Transverse colon (tissue), 4 donors: ENCODE results near the gene PMVK. TPM values are rescaled to one million over a fixed set of nuclear protein-coding genes. Genes with fewer than 3 reads are reported as not detected.

Experiments
- DNase-seq: peaks from one replicate; pipeline ENCODE4 v3.0.0-alpha.2; 2019
- H3K27ac ChIP-seq, 4 donors: fragments of 200-600 bp; sonication (generic); 2 replicates each; pipeline ENCODE4 v1.5.1; 2016 to 2018; ENCODE audit warnings: inconsistent platforms in 4 of 4
- H3K27me3 ChIP-seq: fragments of 200-600 bp; sonication (generic); 2 replicates; pipeline ENCODE4 v1.5.1; 2017; ENCODE audit warnings: inconsistent platforms
- H3K36me3 ChIP-seq, 4 donors: fragments of 200-600 bp; sonication (generic); 2 replicates each; pipeline ENCODE4 v1.5.1; 2017 to 2019; ENCODE audit warnings: inconsistent platforms in 4 of 4
- H3K4me1 ChIP-seq, 4 donors: fragments of 200-600 bp; sonication (generic); 2 replicates each; pipeline ENCODE4 v1.5.1; 2017 to 2020; ENCODE audit warnings: inconsistent platforms in 4 of 4
- H3K4me3 ChIP-seq, 4 donors: fragments of 200-600 bp; sonication (generic); 1 replicate in 1 of 4; 2 replicates in 3 of 4; pipeline versions ENCODE4 v1.5.1 to v1.6.1; 2017 to 2019; ENCODE audit warnings: inconsistent platforms in 4 of 4
- H3K9me3 ChIP-seq, 2 donors: fragments of 200-600 bp; sonication (generic); 2 replicates each; pipeline ENCODE4 v1.5.1; 2017 to 2019; ENCODE audit warnings: inconsistent platforms in 2 of 2
- EP300 ChIP-seq: sonication (generic); formaldehyde crosslinking; IDR thresholded peaks from one replicate; pipeline ENCODE4 v1.6.1; 2017; ENCODE audit warnings: antibody characterized with exemption, low read depth
- POLR2A ChIP-seq: fragments of 450-650 bp; IDR thresholded peaks from one replicate; pipeline ENCODE4 v1.6.1; 2016; ENCODE audit warnings: antibody characterized with exemption, mild to moderate bottlenecking, moderate library complexity
- POLR2AphosphoS5 ChIP-seq, 3 donors: sonication (generic); formaldehyde crosslinking; IDR thresholded peaks; one replicate each; pipeline ENCODE4 v1.6.1; 2016; ENCODE audit warnings: antibody characterized with exemption in 3 of 3
- WGBS, 2 donors: methylation state at CpG; one replicate each; pipeline ENCODE4 v1.1.5; 2018; ENCODE audit warnings: low coverage in 1 of 2; 5-methylcytosine and 5-hydroxymethylcytosine counted together
- in situ Hi-C, 4 donors: fragments of 200-750 bp; cut with MboI; loops; one replicate each; pipeline versions ENCODE4 v1.15.0 to v1.15.1; 2017; ENCODE audit warnings: low sequenced_read_pairs in 3 of 4, low pct_ligation_motif_present in 1 of 4, low pct_unique_long_range_greater_than_20kb in 1 of 4
- intact Hi-C: fragments of 100-400 bp; cut with DNase I; formaldehyde crosslinking; loops from one replicate; pipeline ENCODE4 v1.15.1; 2023; ENCODE audit warnings: low total_unique reads
- total RNA-seq, 4 donors: library from RNA; depleted of rRNA; stranded (reverse); fragments of >200 nt; gene quantifications; one replicate each; pipeline ENCODE4 v1.1.0, GENCODE V29; 2016
- TF ChIP-seq, protein P1 (sequence below), 5 experiments: fragments of 200-600 bp in 3 of 5; fragments of 450-650 bp in 2 of 5; sonication (generic) in 3 of 5; IDR thresholded peaks; 1 replicate in 2 of 5; 2 replicates in 3 of 5; pipeline ENCODE4 v1.5.1; 2016 to 2017; ENCODE audit warnings: antibody characterized with exemption in 5 of 5, inconsistent platforms in 3 of 5, mild to moderate bottlenecking in 2 of 5, moderate library complexity in 1 of 5

The PMVK gene
- total RNA-seq, 4 donors from 2014 or later = 6.0 to 19.9 (median 13.1) TPM

GRCh38 chr1:154961207-154962155 is 25.0 kb upstream of the PMVK start, which contains the start of gene PYGO2:
Gene PYGO2 (minus strand): TSS chr1:154961782. CDS start chr1:154961576, 206 bp downstream.
- no peaks in the 10 kb centered on the region for H3K27me3 ChIP-seq
- peak within 1 kb of the TSS; percentile 95 to 99 (median 96) for H3K27ac ChIP-seq
- intact Hi-C loops = no loop called here
- TF ChIP-seq POLR2A (peak; percentile 89), EP300 (no peak), POLR2AphosphoS5 (IDR thresholded peaks at IDR 0.05) (peak; percentile 85 to 92 (median 91))
- TF ChIP-seq, protein P1, sequence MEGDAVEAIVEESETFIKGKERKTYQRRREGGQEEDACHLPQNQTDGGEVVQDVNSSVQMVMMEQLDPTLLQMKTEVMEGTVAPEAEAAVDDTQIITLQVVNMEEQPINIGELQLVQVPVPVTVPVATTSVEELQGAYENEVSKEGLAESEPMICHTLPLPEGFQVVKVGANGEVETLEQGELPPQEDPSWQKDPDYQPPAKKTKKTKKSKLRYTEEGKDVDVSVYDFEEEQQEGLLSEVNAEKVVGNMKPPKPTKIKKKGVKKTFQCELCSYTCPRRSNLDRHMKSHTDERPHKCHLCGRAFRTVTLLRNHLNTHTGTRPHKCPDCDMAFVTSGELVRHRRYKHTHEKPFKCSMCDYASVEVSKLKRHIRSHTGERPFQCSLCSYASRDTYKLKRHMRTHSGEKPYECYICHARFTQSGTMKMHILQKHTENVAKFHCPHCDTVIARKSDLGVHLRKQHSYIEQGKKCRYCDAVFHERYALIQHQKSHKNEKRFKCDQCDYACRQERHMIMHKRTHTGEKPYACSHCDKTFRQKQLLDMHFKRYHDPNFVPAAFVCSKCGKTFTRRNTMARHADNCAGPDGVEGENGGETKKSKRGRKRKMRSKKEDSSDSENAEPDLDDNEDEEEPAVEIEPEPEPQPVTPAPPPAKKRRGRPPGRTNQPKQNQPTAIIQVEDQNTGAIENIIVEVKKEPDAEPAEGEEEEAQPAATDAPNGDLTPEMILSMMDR (IDR thresholded peaks at IDR 0.05) = peak in 4 of 5 experiments; percentile 35 to 83 (median 64)
- H3K36me3 ChIP-seq = peaks cover 0 to 22% (median 10%) of the 10 kb centered on the region in 4 donors
- no peaks in the 10 kb centered on the region for H3K9me3 ChIP-seq
- peak; percentile 87 for DNase-seq
- 0% methylated on average over 20 of the region's 93 CpGs; no CpG with 5 or more reads in 1 of the 2 donors for WGBS, 2 donors
- in situ Hi-C loops = loop anchor here in 3 of 4 donors (25.0 kb wide), 1 partner anchor 101 kb away; the partner anchor contains the start of genes ADAM15 (in 3 of the 3) and EFNA4 (in 3 of the 3)
- peak within 1 kb of the TSS; percentile 62 to 95 (median 78) for H3K4me3 ChIP-seq
- peaks cover 9 to 42% (median 31%) of the 10 kb centered on the region in 4 donors for H3K4me1 ChIP-seq

GRCh38 chr1:154960446-154961136 is 24.1 kb upstream of the PMVK start:
- no peaks in the 10 kb centered on the region for H3K27me3 ChIP-seq
- TF ChIP-seq EP300 = no peak
- TF ChIP-seq POLR2A = no peak
- TF ChIP-seq POLR2AphosphoS5 (IDR thresholded peaks at IDR 0.05) = no peak
- TF ChIP-seq, protein P1 (IDR thresholded peaks at IDR 0.05) = no peak
- peaks cover 11 to 46% (median 35%) of the 10 kb centered on the region in 4 donors for H3K4me1 ChIP-seq
- intact Hi-C loops (no loop called here), in situ Hi-C loops (loop anchor here in 3 of 4 donors (25.0 kb wide), 1 partner anchor 102 kb away; the partner anchor contains the start of genes ADAM15 (in 3 of the 3) and EFNA4 (in 3 of the 3))
- H3K27ac ChIP-seq = peak overlapping the region; percentile 95 to 99 (median 96)
- no peaks in the 10 kb centered on the region for H3K9me3 ChIP-seq
- H3K4me3 ChIP-seq = peak overlapping the region; percentile 62 to 95 (median 78)
- no peak for DNase-seq
- H3K36me3 ChIP-seq = peaks cover 0 to 22% (median 7%) of the 10 kb centered on the region in 4 donors
- 22 to 30% methylated on average over 6 to 10 of the region's 10 CpGs for WGBS, 2 donors

DNA sequence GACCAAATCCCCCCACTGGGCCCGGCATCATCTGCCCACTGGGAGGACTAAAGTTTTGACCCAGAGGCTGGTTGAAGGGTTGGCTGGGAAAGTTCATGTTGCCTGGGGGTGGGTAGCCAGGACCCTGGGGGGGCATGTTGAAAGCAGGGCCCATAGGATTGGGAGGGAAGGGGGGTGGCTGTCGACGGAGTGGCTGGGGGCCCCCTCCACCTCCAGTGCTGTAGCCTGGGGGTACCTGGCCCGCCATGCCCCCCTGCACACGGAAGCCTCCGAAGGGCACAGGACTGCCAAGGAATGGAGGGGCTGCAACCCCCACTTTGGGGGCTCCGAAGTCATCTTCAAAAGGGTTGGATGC is 22.9 kb upstream of the PMVK start:
- intact Hi-C loops = no loop called here
- TF ChIP-seq POLR2AphosphoS5 (IDR thresholded peaks at IDR 0.05) (no peak), POLR2A (no peak), EP300 (no peak)
- TF ChIP-seq, protein P1 (IDR thresholded peaks at IDR 0.05) = no peak
- no peak for DNase-seq
- Histone ChIP-seq H3K36me3 (peaks cover 0 to 18% (median 2%) of the 10 kb centered on the region in 4 donors), H3K9me3 (no peaks in the 10 kb centered on the region), H3K27ac (no peak overlapping the region), H3K4me1 (peaks cover 15 to 58% (median 45%) of the 10 kb centered on the region in 4 donors), H3K27me3 (no peaks in the 10 kb centered on the region), H3K4me3 (no peak overlapping the region)
- in situ Hi-C loops = loop anchor here in 3 of 4 donors (25.0 kb wide), 1 partner anchor 103 kb away; the partner anchor contains the start of genes ADAM15 (in 3 of the 3) and EFNA4 (in 3 of the 3)
- WGBS, 2 donors = 97% methylated on average over 6 of the region's 7 CpGs; no CpG with 5 or more reads in 1 of the 2 donors
